K562 (cell line): Measurements from ENCODE around the gene PLA2G15. TPM values are rescaled to one million over a fixed set of nuclear protein-coding genes. Genes with fewer than 3 reads are reported as not detected.

Experiments used
- ATAC-seq: fragments of 200-7000 bp; cut with Tn5 transposase; 3 replicates; pipeline ENCODE4 v1.9.1; 2020; ENCODE audit warnings: moderate library complexity
- BruUV-seq: library from RNA; stranded (reverse); fragments of 400-500 nt; replicated peaks from 2 replicates; lab custom pipeline; 2021; lab: Mats Ljungman, UMichigan
- CTCF ChIA-PET: fragments of 300-600 bp; formaldehyde crosslinking; extraction: SDS; loops from one replicate; lab custom pipeline; 2021; ENCODE audit warnings: low intra/inter-chr PET ratio; lab: Yijun Ruan, JAX
- POLR2A ChIA-PET: fragments of 300-600, 350-650 bp; sonication (Branson Sonifier 250); formaldehyde crosslinking; extraction: SDS; loops from one replicate; lab custom pipeline; 2021; ENCODE audit warnings: antibody characterized with exemption, inconsistent platforms; lab: Yijun Ruan, JAX
- DNase-seq, 4 experiments: peaks; one replicate each; pipeline versions ENCODE4 v3.0.0 to v3.0.0-alpha.2; 2011 to 2018; ENCODE audit warnings: low spot score in 3 of 4, mixed read lengths in 3 of 4; ENCODE audit errors: extremely low read depth in 1 of 4
- FAIRE-seq: peaks from 2 replicates; lab custom pipeline; 2011; peaks lifted over from hg19 to GRCh38; lab: Jason Lieb, UNC
- H2AFZ ChIP-seq: 2 replicates; pipeline ENCODE4 v1.6.0; 2011; ENCODE audit warnings: low read depth, low read length, control low read depth, inconsistent platforms
- H3K27ac ChIP-seq: fragments of 200-600 bp; 3 replicates; pipeline ENCODE4 v1.8.0; 2011; ENCODE audit warnings: low read depth, mild to moderate bottlenecking, control low read depth, inconsistent platforms, low read length, moderate library complexity, mixed read lengths; ENCODE audit errors: extremely low read depth
- H3K27me3 ChIP-seq, 2 experiments: fragments of 300-600 bp in 1 of 2; 2 replicates in 1 of 2; 3 replicates in 1 of 2; pipeline versions ENCODE4 v1.6.0 to v1.8.0; 2011; ENCODE audit warnings: inconsistent platforms in 2 of 2, low read length in 2 of 2, mild to moderate bottlenecking in 1 of 2, mixed read lengths in 1 of 2, moderate library complexity in 1 of 2; ENCODE audit not compliant: control insufficient read depth in 2 of 2, insufficient read depth in 2 of 2
- H3K36me3 ChIP-seq: fragments of 300-600 bp; 3 replicates; pipeline ENCODE4 v1.8.0; 2011; ENCODE audit warnings: mild to moderate bottlenecking, low read length, inconsistent platforms; ENCODE audit not compliant: control insufficient read depth, insufficient read depth
- H3K4me1 ChIP-seq, 2 experiments: fragments of 200-600 bp in 1 of 2; replicated peaks in 1 of 2; 2 replicates in 1 of 2; 3 replicates in 1 of 2; pipeline versions ENCODE4 v1.5.1 to v1.8.0; 2011; ENCODE audit warnings: inconsistent platforms in 2 of 2, low read length in 2 of 2, mild to moderate bottlenecking in 1 of 2, mixed read lengths in 1 of 2, moderate library complexity in 1 of 2; ENCODE audit not compliant: control insufficient read depth in 2 of 2, insufficient read depth in 2 of 2
- H3K4me2 ChIP-seq: 2 replicates; pipeline ENCODE4 v1.6.1; 2011; ENCODE audit warnings: low read length, control low read depth, inconsistent platforms, mixed read lengths; ENCODE audit not compliant: insufficient read depth
- H3K4me3 ChIP-seq: fragments of 200-600 bp; sonication (generic), shearing (Covaris generic); 2 replicates; pipeline ENCODE4 v1.5.1; 2016; ENCODE audit warnings: control low read depth, inconsistent platforms
- H3K79me2 ChIP-seq: fragments of 200-600 bp; 3 replicates; pipeline ENCODE4 v1.8.0; 2011; ENCODE audit warnings: low read length, inconsistent platforms; ENCODE audit not compliant: control insufficient read depth, insufficient read depth
- H3K9ac ChIP-seq, 2 experiments: 2 replicates each; pipeline versions ENCODE4 v1.6.0 to v1.6.1; 2011; ENCODE audit warnings: low read depth in 2 of 2, low read length in 2 of 2, control low read depth in 1 of 2, inconsistent platforms in 1 of 2, mild to moderate bottlenecking in 1 of 2, mixed read lengths in 1 of 2; ENCODE audit not compliant: insufficient read depth in 1 of 2
- H3K9me1 ChIP-seq: one replicate; pipeline ENCODE4 v1.6.0; 2011; ENCODE audit warnings: inconsistent platforms, mild to moderate bottlenecking, low read length, moderate library complexity; ENCODE audit not compliant: control insufficient read depth, insufficient read depth
- H3K9me3 ChIP-seq: replicated peaks from 2 replicates; pipeline ENCODE4 v1.5.1; 2011; ENCODE audit warnings: low read depth, low read length, inconsistent platforms; ENCODE audit not compliant: control insufficient read depth, insufficient read depth
- H4K20me1 ChIP-seq: replicated peaks from 2 replicates; pipeline ENCODE4 v1.6.1; 2011; ENCODE audit warnings: low read length, inconsistent platforms, mixed read lengths; ENCODE audit not compliant: control insufficient read depth, insufficient read depth
- CSDE1 ChIP-seq, 2 experiments: fragments of 450-650 bp; IDR thresholded peaks; 2 replicates each; pipeline ENCODE4 v1.6.1; 2016; ENCODE audit warnings: mild to moderate bottlenecking in 1 of 2
- MIER1 ChIP-seq: fragments of 450-650 bp; IDR thresholded peaks from 2 replicates; pipeline ENCODE4 v1.6.1; 2016; ENCODE audit warnings: antibody characterized with exemption, mild to moderate bottlenecking, low read depth
- MTA3 ChIP-seq: fragments of 450-650 bp; formaldehyde crosslinking; IDR thresholded peaks from 2 replicates; pipeline ENCODE4 v1.6.1; 2017; ENCODE audit warnings: mild to moderate bottlenecking, borderline replicate concordance
- NONO ChIP-seq, 2 experiments: fragments of 200-400 bp in 1 of 2; fragments of 450-650 bp in 1 of 2; formaldehyde crosslinking in 1 of 2; IDR thresholded peaks; 2 replicates each; pipeline ENCODE4 v1.6.1; 2017; ENCODE audit warnings: low read depth in 2 of 2, mild to moderate bottlenecking in 2 of 2, moderate library complexity in 2 of 2, low read length in 1 of 2
- NR4A1 ChIP-seq, 2 experiments: fragments of 250-450 bp in 1 of 2; fragments of 450-650 bp in 1 of 2; sonication (Bioruptor Pico) in 1 of 2; IDR thresholded peaks; 2 replicates each; pipeline versions ENCODE4 v1.4.0 to v1.6.1; 2016 to 2020; ENCODE audit warnings: mild to moderate bottlenecking in 2 of 2, missing compliant biosample characterization in 1 of 2, missing genetic modification characterization in 1 of 2, moderate library complexity in 1 of 2
- SETDB1 ChIP-seq: IDR thresholded peaks from one replicate; pipeline ENCODE4 v1.6.1; 2012; ENCODE audit warnings: low read length, control low read depth, inconsistent platforms
- SMARCE1 ChIP-seq: fragments of 450-650 bp; IDR thresholded peaks from 2 replicates; pipeline ENCODE4 v1.7.1; 2016; ENCODE audit warnings: mild to moderate bottlenecking
- SNRNP70 ChIP-seq: fragments of 200-400 bp; formaldehyde crosslinking; optimal IDR thresholded peaks from 2 replicates; pipeline ENCODE3; 2017; ENCODE audit warnings: low read depth, low read length
- TCF3 ChIP-seq: sonication (generic); formaldehyde crosslinking; IDR thresholded peaks from 2 replicates; pipeline ENCODE4 v1.4.0; 2020; ENCODE audit warnings: mild to moderate bottlenecking, missing genetic modification reagents
- WGBS: fragments of 100-300 bp; shearing (Covaris generic); methylation state at CpG from one replicate; pipeline ENCODE4 v1.1.6; 2016; ENCODE audit warnings: low coverage, mixed read lengths; ENCODE audit not compliant: insufficient coverage; ENCODE audit errors: missing lambda C conversion rate; 5-methylcytosine and 5-hydroxymethylcytosine counted together
- in situ Hi-C: fragments of 300-500 bp; cut with MboI; formaldehyde crosslinking; loops from 4 replicates; pipeline ENCODE4 v1.15.0; 2018; ENCODE audit warnings: inconsistent platforms, mixed read lengths
- intact Hi-C: fragments of 100-400 bp; cut with micrococcal nuclease; formaldehyde crosslinking; loops from 2 replicates; pipeline ENCODE4 v1.14.2; 2022
- polyA plus RNA-seq, 8 experiments: library from polyadenylated mRNA; depleted of rRNA in 4 of 8; stranded (reverse) in 5 of 8; unstranded in 3 of 8; fragments of >200 nt; fragmentation: Nextera tagmentation in 2 of 8; fragmentation: Illumina TruSeq in 1 of 8; extraction: Ambion mirVana in 2 of 8; extraction: Trizol in 1 of 8; gene quantifications; 2 replicates each; pipeline versions ENCODE4 v1.2.1 to v1.2.3, GENCODE V29; 2011 to 2014; ENCODE audit warnings: inconsistent platforms in 1 of 8, missing spikeins in 1 of 8
- total RNA-seq, 7 experiments: library from RNA; depleted of rRNA in 6 of 7; stranded (reverse); fragments of >200 nt in 6 of 7; fragmentation: Illumina TruSeq in 2 of 7; extraction: Trizol in 2 of 7; gene quantifications; 2 replicates each; pipeline versions ENCODE4 v1.2.1 to v1.2.3, GENCODE V29; 2011 to 2021; ENCODE audit warnings: low replicate concordance in 1 of 7

The PLA2G15 gene
- total and polyA plus RNA-seq, 9 of the 15 experiments (the other 6 are each of a cell fraction or from before 2014, with no cell fraction given): 0.42 to 8.6 (median 4.8) TPM

GRCh38 chr16:68281368-68282063 lies 36.3 kb downstream of the PLA2G15 start:
- Histone ChIP-seq H3K9me1 (no peaks in the 10 kb centered on the region), H3K9ac (no peak overlapping the region), H3K9me3 (no peaks in the 10 kb centered on the region), H3K27me3 (no peaks in the 10 kb centered on the region), H3K36me3 (peaks cover 58% of the 10 kb centered on the region), H4K20me1 (0 out of 2 replicates have a peak, but pooled peaks cover 4% of the 10 kb centered on the region), H3K79me2 (peaks cover 27% of the 10 kb centered on the region), H2AFZ (no peak overlapping the region), H3K27ac (no peak overlapping the region), H3K4me2 (no peak overlapping the region), H3K4me3 (no peak overlapping the region), H3K4me1 (peaks cover 0 to 15% of the 10 kb centered on the region in 2 experiments; a peak in 4 of 5 replicates)
- CTCF ChIA-PET: no interaction called here
- no peak for DNase-seq
- 89% methylated on average over 4 of the region's 4 CpGs for WGBS
- in situ Hi-C loops (no loop called here), intact Hi-C loops (no loop called here)
- TF ChIP-seq NONO (IDR thresholded peaks at IDR 0.05; ENCODE audit: low read depth in 2 of 2, low read length in 1 of 2): no peak
- no peak for TF ChIP-seq SNRNP70
- TF ChIP-seq SMARCE1: no peak
- no TSS peak for BruUV-seq
- POLR2A ChIA-PET: interaction anchor here (0.6 kb wide), 1 partner anchor 15 kb away, joined by 3 read pairs; no protein-coding TSS in a partner anchor
- no peak for FAIRE-seq
- ATAC-seq: no peak

- ChIA-PET CTCF (interaction anchor here (0.6 kb wide), 1 partner anchor 159 kb away, joined by 4 read pairs; no protein-coding TSS in a partner anchor), POLR2A (no interaction called here)
- WGBS: 93% methylated on average over 4 of the region's 4 CpGs
- FAIRE-seq (no peak), ATAC-seq (no peak), DNase-seq (no peak)
- Histone ChIP-seq H3K27ac (no peak overlapping the region), H3K9me3 (no peaks in the 10 kb centered on the region), H3K36me3 (peaks cover 63% of the 10 kb centered on the region), H3K4me1 (peaks cover 0 to 15% of the 10 kb centered on the region in 2 experiments; a peak in 4 of 5 replicates), H2AFZ (no peak overlapping the region), H3K9ac (no peak overlapping the region), H3K4me3 (no peak overlapping the region), H3K27me3 (no peaks in the 10 kb centered on the region), H3K79me2 (peaks cover 30% of the 10 kb centered on the region), H3K4me2 (no peak overlapping the region), H3K9me1 (no peaks in the 10 kb centered on the region), H4K20me1 (0 out of 2 replicates have a peak, but pooled peaks cover 4% of the 10 kb centered on the region)
- intact Hi-C loops (no loop called here), in situ Hi-C loops (no loop called here)
- BruUV-seq: no TSS peak
- TF ChIP-seq SETDB1 (no peak), MIER1 (no peak), NR4A1 (CRISPR knock-in tag; IDR thresholded peaks at IDR 0.05) (no peak), NR4A1 (tag; IDR thresholded peaks at IDR 0.05) (no peak), TCF3 (CRISPR knock-in tag) (no peak), CSDE1 (IDR thresholded peaks at IDR 0.05) (no peak), MTA3 (no peak)
Observed at GRCh38 chr16:68282064-68282452, 36.9 kb downstream of the PLA2G15 start.
